CD4-positive, alpha-beta T cell (primary cell): ENCODE data around the gene TTC23L. TPM values are rescaled to one million over a fixed set of nuclear protein-coding genes. Genes with fewer than 3 reads are reported as not detected.
A peak's percentile ranks its signal among the peaks of the same experiment; 100 is the strongest.

Experiments
- ATAC-seq: fragments of 200-7000 bp; cut with Tn5 transposase; one replicate; pipeline ENCODE4 v1.10.0; 2022; ENCODE audit warnings: mild to moderate bottlenecking; ENCODE audit not compliant: poor library complexity
- CTCF ChIA-PET: fragments of 350-600 bp; sonication (Branson Sonifier 250); formaldehyde crosslinking; loops from one replicate; lab custom pipeline; 2021; ENCODE audit warnings: antibody characterized with exemption, inconsistent platforms; lab: Charles Lee
- POLR2A ChIA-PET: fragments of 350-600 bp; sonication (Branson Sonifier 250); formaldehyde crosslinking; loops from one replicate; lab custom pipeline; 2021; ENCODE audit warnings: antibody characterized with exemption, inconsistent platforms; lab: Charles Lee
- DNase-seq, 14 experiments: peaks; one replicate each; pipeline ENCODE4 v3.0.0-alpha.2; 2013 to 2020; ENCODE audit warnings: mixed read lengths in 2 of 14
- H3K27ac ChIP-seq, 2 donors: one replicate each; pipeline versions ENCODE4 v1.5.1 to v1.7.0; 2013; ENCODE audit warnings: low read length in 2 of 2, low read depth in 1 of 2, mild to moderate bottlenecking in 1 of 2
- H3K27me3 ChIP-seq, 2 experiments: 1 replicate in 1 of 2; 2 replicates in 1 of 2; pipeline versions ENCODE4 v1.6.1 to v1.7.0; 2013; ENCODE audit warnings: low read length in 2 of 2, control low read depth in 1 of 2, mild to moderate bottlenecking in 1 of 2, moderate library complexity in 1 of 2; ENCODE audit not compliant: insufficient read depth in 2 of 2, control insufficient read depth in 1 of 2
- H3K36me3 ChIP-seq: one replicate; pipeline ENCODE4 v1.6.1; 2013; ENCODE audit warnings: low read length, control low read depth; ENCODE audit not compliant: insufficient read depth
- H3K4me1 ChIP-seq: one replicate; pipeline ENCODE4 v1.6.1; 2013; ENCODE audit warnings: low read length, control low read depth; ENCODE audit not compliant: insufficient read depth
- H3K4me3 ChIP-seq: one replicate; pipeline ENCODE4 v1.5.1; 2013; ENCODE audit warnings: mild to moderate bottlenecking, low read length, moderate library complexity
- H3K9me3 ChIP-seq, 2 experiments: 1 replicate in 1 of 2; 2 replicates in 1 of 2; pipeline versions ENCODE4 v1.6.1 to v1.7.0; 2013; ENCODE audit warnings: low read length in 2 of 2, mild to moderate bottlenecking in 2 of 2, control low read depth in 1 of 2, moderate library complexity in 1 of 2; ENCODE audit not compliant: control insufficient read depth in 1 of 2, insufficient read depth in 1 of 2
- H3K27ac Mint-ChIP-seq: one replicate; pipeline ENCODE4 v1.8.0; 2020; ENCODE audit warnings: mixed read lengths
- H3K27me3 Mint-ChIP-seq: one replicate; pipeline ENCODE4 v1.8.0; 2021; ENCODE audit warnings: mixed read lengths
- H3K36me3 Mint-ChIP-seq: one replicate; pipeline ENCODE4 v1.8.0; 2021; ENCODE audit warnings: low read depth, mixed read lengths
- H3K4me1 Mint-ChIP-seq: one replicate; pipeline ENCODE4 v1.8.0; 2021; ENCODE audit warnings: low read depth, mixed read lengths
- H3K4me3 Mint-ChIP-seq: one replicate; pipeline ENCODE4 v1.8.0; 2020; ENCODE audit warnings: mild to moderate bottlenecking, mixed read lengths
- H3K9me3 Mint-ChIP-seq: one replicate; pipeline ENCODE4 v1.8.0; 2020; ENCODE audit warnings: mixed read lengths
- intact Hi-C, 2 experiments: fragments of 100-400 bp; cut with DNase I in 1 of 2; cut with micrococcal nuclease in 1 of 2; formaldehyde crosslinking; loops; one replicate each; pipeline versions ENCODE4 v1.15.1 to v1.9.0; 2023 to 2025; cut with DNase I, micrococcal nuclease
- total RNA-seq, 174 experiments: library from RNA in 2 of 174; stranded (reverse) in 2 of 174; gene quantifications; one replicate each; pipeline ENCODE4 v1.2.3 and lab custom pipeline; 2021 to 2026
- TF ChIP-seq, protein P1 (sequence below): fragments of 200-600 bp; IDR thresholded peaks from one replicate; pipeline ENCODE4 v1.8.0; 2022; ENCODE audit warnings: antibody characterized with exemption, mild to moderate bottlenecking

Gene TTC23L
- total RNA-seq, 2 experiments from 2014 or later, result 0.20 TPM; not detected in 1

DNA sequence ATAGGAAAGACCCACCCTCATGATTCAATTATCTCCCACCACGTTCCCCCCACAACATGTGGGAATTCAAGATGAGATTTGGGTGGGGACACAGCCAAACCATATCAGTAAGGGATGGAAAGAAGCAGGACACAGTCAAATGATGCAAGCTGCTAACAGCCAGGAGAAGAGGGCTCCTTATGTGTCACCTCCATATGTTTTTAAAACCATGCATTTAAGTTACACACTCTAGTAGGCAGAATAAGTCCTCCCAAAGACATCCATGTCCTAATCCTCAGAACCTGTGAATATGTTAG lies 4.2 kb upstream of the TTC23L start:
- H3K4me3 ChIP-seq, result no peak overlapping the region
- H3K4me1 ChIP-seq, result peaks cover 14% of the 10 kb centered on the region
- Mint-ChIP-seq H3K36me3 (peaks cover 7% of the 10 kb centered on the region), H3K9me3 (no peaks in the 10 kb centered on the region), H3K4me1 (peaks cover 17% of the 10 kb centered on the region), H3K27ac (no peak overlapping the region), H3K27me3 (no peaks in the 10 kb centered on the region), H3K4me3 (no peak overlapping the region)
- CTCF ChIA-PET, result interaction anchor here (0.5 kb wide), 1 partner anchor 84 kb away, joined by 3 read pairs; no protein-coding TSS in a partner anchor
- POLR2A ChIA-PET, result no interaction called here
- TF ChIP-seq, protein P1, sequence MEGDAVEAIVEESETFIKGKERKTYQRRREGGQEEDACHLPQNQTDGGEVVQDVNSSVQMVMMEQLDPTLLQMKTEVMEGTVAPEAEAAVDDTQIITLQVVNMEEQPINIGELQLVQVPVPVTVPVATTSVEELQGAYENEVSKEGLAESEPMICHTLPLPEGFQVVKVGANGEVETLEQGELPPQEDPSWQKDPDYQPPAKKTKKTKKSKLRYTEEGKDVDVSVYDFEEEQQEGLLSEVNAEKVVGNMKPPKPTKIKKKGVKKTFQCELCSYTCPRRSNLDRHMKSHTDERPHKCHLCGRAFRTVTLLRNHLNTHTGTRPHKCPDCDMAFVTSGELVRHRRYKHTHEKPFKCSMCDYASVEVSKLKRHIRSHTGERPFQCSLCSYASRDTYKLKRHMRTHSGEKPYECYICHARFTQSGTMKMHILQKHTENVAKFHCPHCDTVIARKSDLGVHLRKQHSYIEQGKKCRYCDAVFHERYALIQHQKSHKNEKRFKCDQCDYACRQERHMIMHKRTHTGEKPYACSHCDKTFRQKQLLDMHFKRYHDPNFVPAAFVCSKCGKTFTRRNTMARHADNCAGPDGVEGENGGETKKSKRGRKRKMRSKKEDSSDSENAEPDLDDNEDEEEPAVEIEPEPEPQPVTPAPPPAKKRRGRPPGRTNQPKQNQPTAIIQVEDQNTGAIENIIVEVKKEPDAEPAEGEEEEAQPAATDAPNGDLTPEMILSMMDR, result no peak
- H3K27me3 ChIP-seq, result no peaks in the 10 kb centered on the region
- H3K36me3 ChIP-seq, result no peaks in the 10 kb centered on the region
- no peak for DNase-seq
- H3K9me3 ChIP-seq, result no peaks in the 10 kb centered on the region
- no peak for ATAC-seq
- intact Hi-C loops, result loop anchor here (5.0 to 10.0 kb wide), 4 partner anchors 312 to 1408 kb away; partner anchors contain the start of genes LMBRD2 (in 1 of the 2), NADK2 (in 1 of the 2) and SKP2 (in 1 of the 2)
- H3K27ac ChIP-seq, result no peak overlapping the region

DNA sequence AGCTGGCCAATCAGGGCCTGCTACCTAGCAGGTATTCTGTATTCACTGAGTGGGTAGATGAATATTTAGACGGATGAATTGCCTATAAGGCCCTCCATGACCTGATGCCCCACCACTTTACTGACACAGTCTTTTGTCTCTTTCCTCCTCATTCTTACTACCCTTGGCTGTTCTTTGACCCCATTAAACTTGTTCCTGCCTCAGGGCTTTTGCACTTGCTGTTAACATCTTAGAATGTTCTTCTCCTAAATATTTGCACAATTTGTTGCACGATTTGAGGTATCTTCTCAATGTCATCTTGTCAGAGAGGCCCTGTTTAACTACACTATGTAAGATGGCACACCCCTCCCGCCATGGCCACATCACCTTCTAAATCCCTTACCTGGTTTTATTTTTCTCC lies 3.3 kb upstream of the TTC23L start:
- no peak overlapping the region for H3K4me3 ChIP-seq
- TF ChIP-seq, protein P1, result no peak
- H3K36me3 Mint-ChIP-seq, result peaks cover 7% of the 10 kb centered on the region
- H3K27me3 Mint-ChIP-seq, result no peaks in the 10 kb centered on the region
- ChIA-PET CTCF (no interaction called here), POLR2A (no interaction called here)
- intact Hi-C loops, result loop anchor here (5.0 to 10.0 kb wide), 4 partner anchors 313 to 1407 kb away; partner anchors contain the start of genes LMBRD2 (in 1 of the 2), NADK2 (in 1 of the 2) and SKP2 (in 1 of the 2)
- no peaks in the 10 kb centered on the region for H3K36me3 ChIP-seq
- no peaks in the 10 kb centered on the region for H3K9me3 ChIP-seq
- peaks cover 16% of the 10 kb centered on the region for H3K4me1 ChIP-seq
- peak overlapping the region; percentile 12 for H3K4me3 Mint-ChIP-seq
- ATAC-seq (no peak), DNase-seq (no peak)
- no peaks in the 10 kb centered on the region for H3K27me3 ChIP-seq
- no peak overlapping the region for H3K27ac ChIP-seq
- no peaks in the 10 kb centered on the region for H3K9me3 Mint-ChIP-seq
- no peak overlapping the region for H3K27ac Mint-ChIP-seq
- H3K4me1 Mint-ChIP-seq, result peaks cover 17% of the 10 kb centered on the region

DNA sequence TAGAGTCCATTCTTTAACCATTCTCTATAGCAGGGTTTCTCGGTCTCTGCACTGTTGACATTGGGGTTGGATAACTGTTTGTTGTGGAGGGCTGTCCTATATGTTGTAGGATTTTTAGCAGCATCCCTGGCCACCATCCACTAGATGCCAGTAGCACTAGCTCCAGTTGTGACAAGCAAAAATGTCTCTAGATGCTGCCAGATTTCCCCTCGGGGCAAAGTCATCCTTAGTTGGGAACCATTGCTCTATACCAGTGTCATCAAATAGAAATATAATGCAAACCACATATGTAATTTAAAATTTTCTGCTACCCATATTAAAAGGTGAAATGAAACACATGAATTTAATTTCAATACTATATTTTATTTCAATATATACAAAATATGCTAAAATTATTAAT lies 2.9 kb downstream of the TTC23L start:
- Histone ChIP-seq H3K4me3 (no peak overlapping the region), H3K27ac (no peak overlapping the region), H3K9me3 (no peaks in the 10 kb centered on the region), H3K4me1 (peaks cover 16% of the 10 kb centered on the region), H3K27me3 (no peaks in the 10 kb centered on the region), H3K36me3 (no peaks in the 10 kb centered on the region)
- H3K9me3 Mint-ChIP-seq, result no peaks in the 10 kb centered on the region
- H3K27me3 Mint-ChIP-seq, result peaks cover 12% of the 10 kb centered on the region
- H3K36me3 Mint-ChIP-seq, result peaks cover 7% of the 10 kb centered on the region
- ATAC-seq (no peak), DNase-seq (no peak)
- no peak overlapping the region for H3K4me3 Mint-ChIP-seq
- no peak overlapping the region for H3K27ac Mint-ChIP-seq
- peaks cover 17% of the 10 kb centered on the region for H3K4me1 Mint-ChIP-seq
- POLR2A ChIA-PET, result no interaction called here
- TF ChIP-seq, protein P1, result no peak
- intact Hi-C loops, result loop anchor here in 1 of 2 experiments (5.0 kb wide), 1 partner anchor 835 kb away; the partner anchor contains the start of gene AMACR
- CTCF ChIA-PET, result no interaction called here
